ENCODE measurements around the gene ST7L.

Gene ST7L

GRCh38 chr1:112514901-112515300, 104.0 kb downstream of the ST7L start:
- no peak for DNase-seq

GRCh38 chr1:112513112-112513870, 105.7 kb downstream of the ST7L start:
- DNase-seq = no peak

GRCh38 chr1:112511897-112512296, 107.0 kb downstream of the ST7L start:
- no peak for DNase-seq

GRCh38 chr1:112510340-112510739, 108.6 kb downstream of the ST7L start:
- no peak for DNase-seq

GRCh38 chr1:112509660-112510178, 109.2 kb downstream of the ST7L start:
- no peak for DNase-seq

GRCh38 chr1:112509005-112509659, 109.8 kb downstream of the ST7L start:
- DNase-seq = no peak

- DNase-seq = no peak
Observed at GRCh38 chr1:112508278-112509004, 110.5 kb downstream of the ST7L start, which contains the start of gene WNT2B. Gene WNT2B (plus strand): TSS chr1:112508965. CDS start chr1:112509263, 298 bp downstream.

- no peak for DNase-seq
Observed at GRCh38 chr1:112507921-112508277, 111.0 kb downstream of the ST7L start.

- no peak for DNase-seq
Observed at GRCh38 chr1:112507336-112507735, 111.6 kb downstream of the ST7L start.

- no peak for DNase-seq
Observed at GRCh38 chr1:112506731-112507130, 112.2 kb downstream of the ST7L start.

GRCh38 chr1:112506306-112506705, 112.6 kb downstream of the ST7L start:
- no peak for DNase-seq

GRCh38 chr1:112505878-112506277, 113.1 kb downstream of the ST7L start:
- DNase-seq = no peak

- DNase-seq = no peak
Observed at GRCh38 chr1:112505400-112505785, 113.5 kb downstream of the ST7L start.

GRCh38 chr1:112504661-112505399, 114.1 kb downstream of the ST7L start:
- DNase-seq = no peak

GRCh38 chr1:112504001-112504660, 114.8 kb downstream of the ST7L start:
- no peak for DNase-seq

- no peak for DNase-seq
Observed at GRCh38 chr1:112502826-112503225, 116.1 kb downstream of the ST7L start.

GRCh38 chr1:112501810-112502641, 116.9 kb downstream of the ST7L start:
- DNase-seq = no peak

- DNase-seq = no peak
Observed at GRCh38 chr1:112496290-112496689, 122.7 kb downstream of the ST7L start.

- DNase-seq = no peak
Observed at GRCh38 chr1:112493351-112493750, 125.6 kb downstream of the ST7L start.

- no peak for DNase-seq
Observed at GRCh38 chr1:112492076-112492475, 126.9 kb downstream of the ST7L start.

GRCh38 chr1:112488141-112488540, 130.8 kb downstream of the ST7L start:
- no peak for DNase-seq

All from NCI-H1417 treated with DMSO at 0.1 percent for 48 hours (cell line).